Fibroblast of skin of abdomen (primary cell): ENCODE measurements around the gene STIM1. TPM values are rescaled to one million over a fixed set of nuclear protein-coding genes. Genes with fewer than 3 reads are reported as not detected.
A peak's percentile ranks its signal among the peaks of the same experiment; 100 is the strongest.
"Not testable (repeated sequence)": the region's sequence is repeated elsewhere in the genome, so short reads cannot be mapped to it uniquely, and the experiment has no call there.

Experiments used
- DNase-seq: peaks from one replicate; pipeline ENCODE4 v3.0.0-alpha.2; 2013
- polyA plus RNA-seq, 2 experiments: library from polyadenylated mRNA; unstranded; fragments of 120-200 nt; gene quantifications; one replicate each; pipeline ENCODE4 v1.2.1, GENCODE V29; 2013; ENCODE audit not compliant: insufficient read length in 2 of 2

STIM1 gene
- 23.0 TPM for polyA plus RNA-seq (2013, experiment 1 of 2; ENCODE audit: insufficient read length)
- 23.2 TPM for polyA plus RNA-seq (2013, experiment 2 of 2; ENCODE audit: insufficient read length)

DNA sequence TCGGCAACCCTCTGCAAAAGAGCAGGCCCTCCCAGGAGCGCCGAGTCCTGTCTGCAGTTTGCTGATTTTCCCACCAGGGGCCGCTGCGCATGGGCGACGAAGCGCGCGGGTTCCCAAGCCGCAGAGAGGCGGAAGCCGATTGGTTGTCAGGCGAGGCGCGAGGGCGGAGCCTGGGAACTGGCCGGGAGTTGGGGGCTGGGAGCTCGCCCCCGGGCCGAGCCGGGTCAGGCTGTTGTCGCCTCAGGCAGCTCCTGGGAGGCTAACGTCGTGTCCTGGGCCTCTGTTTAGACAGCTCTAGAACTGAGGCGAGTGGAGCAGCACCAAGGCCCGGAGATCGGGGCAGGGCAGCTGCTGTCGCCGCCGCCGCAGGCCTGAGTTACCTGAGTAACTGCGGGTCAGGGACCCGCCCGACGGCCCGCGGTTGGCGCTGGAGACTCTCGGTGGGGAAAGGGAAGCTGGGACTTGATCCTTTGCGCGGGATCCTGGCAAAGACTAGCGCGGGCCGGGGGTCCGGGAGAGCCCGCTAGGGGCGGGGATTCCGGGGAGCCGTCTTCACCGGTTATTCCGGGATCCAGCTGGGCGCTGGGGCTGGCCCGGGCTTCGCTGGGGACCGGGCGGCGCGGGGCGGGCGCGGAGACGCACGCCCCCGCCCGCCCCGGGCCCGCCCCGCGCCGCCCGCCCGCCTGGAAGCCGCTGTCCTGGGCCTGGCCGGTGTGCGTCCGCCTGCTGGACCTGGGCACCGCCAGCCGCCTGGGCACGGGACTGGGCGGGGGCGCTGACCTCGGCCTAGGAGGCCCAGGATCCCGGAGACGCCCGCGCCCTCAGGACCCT lies at the start of gene STIM1:
STIM1 (plus strand) TSS at position 688 of the 831 bp plus-strand sequence. CDS start 607 bp downstream, outside the sequence.
- peak; percentile 91 for DNase-seq

DNA sequence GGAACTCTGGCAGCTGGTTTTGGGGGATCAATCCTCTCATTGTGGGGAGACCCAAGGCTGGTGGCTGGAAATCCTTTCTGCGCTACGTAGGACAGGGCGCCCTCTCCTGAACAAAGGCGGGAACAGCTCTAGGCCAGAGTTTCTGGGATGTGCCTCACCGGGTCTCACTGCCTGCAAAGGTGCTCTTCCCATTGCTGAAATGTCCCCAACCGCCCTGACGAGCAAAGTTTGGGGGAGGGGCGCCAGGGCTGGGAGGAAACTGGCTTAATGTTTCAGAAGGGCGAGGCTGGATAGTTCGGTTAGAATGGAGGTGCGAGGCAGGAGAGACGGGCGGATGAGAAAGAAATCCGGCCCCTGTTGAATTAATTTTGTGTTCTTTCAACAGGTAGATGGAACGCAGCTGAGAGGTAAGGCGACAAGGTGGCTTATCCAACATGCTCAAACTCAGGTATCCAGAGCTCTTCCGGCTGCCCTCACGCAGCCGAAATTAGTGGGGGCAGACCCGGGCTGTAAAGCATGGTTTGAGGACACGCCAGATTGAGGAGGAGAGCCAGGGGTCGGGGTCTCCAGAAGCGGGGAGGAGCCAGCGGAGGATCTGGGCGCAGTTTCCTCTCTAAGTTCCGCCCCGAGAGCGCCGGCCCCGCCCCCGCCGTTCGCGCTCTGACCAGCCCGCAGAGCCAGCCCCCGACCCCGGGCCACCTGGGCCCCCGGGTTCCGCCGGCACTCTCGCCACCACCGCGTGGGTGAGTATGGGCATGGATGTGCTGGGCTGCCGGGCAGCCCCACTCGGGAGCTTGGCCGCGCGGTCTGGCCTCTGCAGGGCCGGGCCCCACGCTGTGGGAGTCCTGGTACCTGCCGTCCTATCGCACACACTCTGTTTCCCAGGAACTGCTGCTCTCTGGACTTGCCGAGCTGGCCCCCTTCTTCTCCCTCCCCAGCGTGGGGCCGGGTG lies 47.3 kb upstream of the STIM1 start, which contains the start of gene PGAP2:
PGAP2 (plus strand) TSS at position 652 of the 952 bp plus-strand sequence. CDS start 2,700 bp downstream, outside the sequence.
- peak; percentile 38 for DNase-seq

DNA sequence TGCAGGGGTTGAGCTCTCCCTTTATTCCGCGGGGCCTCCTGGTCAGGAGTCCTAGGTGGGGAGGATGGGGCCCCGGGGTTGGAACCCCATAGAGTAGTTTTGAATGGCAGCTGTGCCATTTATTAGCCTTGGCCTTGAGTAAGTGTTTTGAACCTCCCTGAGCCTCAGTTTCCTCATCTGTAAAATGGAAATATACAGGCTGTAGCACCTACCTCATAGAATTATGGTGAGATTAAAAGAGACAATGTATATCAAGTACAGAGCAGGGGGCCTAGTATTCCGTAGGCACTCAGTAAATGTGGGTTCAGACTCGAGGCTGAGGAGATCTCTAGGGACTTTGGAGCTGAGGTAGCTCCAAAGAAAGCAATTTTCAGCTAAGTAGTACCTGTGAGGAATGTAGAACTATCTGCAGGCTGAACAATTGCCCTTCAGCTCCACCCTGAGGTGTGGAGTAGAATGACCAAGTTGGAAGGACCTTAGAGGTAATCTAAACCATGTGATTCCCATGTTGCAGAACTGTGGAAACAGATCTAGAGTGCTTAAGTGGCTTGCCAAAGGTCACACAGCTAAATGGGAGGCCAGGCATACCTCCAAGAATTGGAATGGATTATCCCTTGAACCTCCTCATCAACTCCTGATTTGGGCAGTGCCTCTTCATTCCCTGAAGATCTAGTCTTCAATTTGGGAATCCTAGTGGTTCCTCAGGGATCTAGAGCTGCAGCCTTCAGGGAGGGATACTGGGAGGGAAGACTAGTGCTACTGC lies 46.4 kb upstream of the STIM1 start:
- peak; percentile 39 for DNase-seq

DNA sequence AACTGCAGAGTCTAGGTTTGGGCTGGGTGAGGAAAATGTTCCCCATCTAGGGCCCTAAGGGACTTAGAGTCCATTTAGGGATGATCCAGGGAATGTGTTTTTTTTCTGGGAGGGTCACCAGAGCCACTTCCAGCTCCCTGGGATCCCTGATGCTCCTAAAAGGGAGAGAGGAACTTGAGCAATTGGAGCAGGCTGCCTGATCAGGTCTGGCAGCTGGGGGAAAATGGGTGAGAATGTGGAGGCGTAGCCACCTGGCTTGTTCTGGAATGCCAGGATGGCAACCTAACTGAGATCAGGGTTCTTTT lies 45.9 kb upstream of the STIM1 start:
- DNase-seq = no peak

DNA sequence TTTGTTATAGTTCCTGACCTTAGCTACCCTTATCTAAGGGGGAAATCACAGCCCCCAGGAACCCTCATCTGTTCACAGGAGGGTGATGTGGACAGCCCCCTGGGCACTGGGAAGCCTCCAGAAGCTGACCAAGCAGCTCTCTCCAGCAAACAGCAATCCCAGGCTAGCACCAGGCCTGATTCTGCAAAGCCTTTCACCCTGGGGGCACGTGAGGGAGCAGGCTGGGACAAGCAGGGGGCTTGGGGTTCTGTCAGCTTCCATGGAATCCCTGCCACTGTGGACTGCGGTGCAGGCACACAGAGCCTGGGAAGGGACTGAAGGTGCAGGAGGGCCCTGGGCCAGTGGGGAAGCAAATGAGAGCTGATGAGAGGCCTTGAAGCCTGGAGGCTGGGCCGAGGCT lies 45.0 kb upstream of the STIM1 start:
- no peak for DNase-seq

DNA sequence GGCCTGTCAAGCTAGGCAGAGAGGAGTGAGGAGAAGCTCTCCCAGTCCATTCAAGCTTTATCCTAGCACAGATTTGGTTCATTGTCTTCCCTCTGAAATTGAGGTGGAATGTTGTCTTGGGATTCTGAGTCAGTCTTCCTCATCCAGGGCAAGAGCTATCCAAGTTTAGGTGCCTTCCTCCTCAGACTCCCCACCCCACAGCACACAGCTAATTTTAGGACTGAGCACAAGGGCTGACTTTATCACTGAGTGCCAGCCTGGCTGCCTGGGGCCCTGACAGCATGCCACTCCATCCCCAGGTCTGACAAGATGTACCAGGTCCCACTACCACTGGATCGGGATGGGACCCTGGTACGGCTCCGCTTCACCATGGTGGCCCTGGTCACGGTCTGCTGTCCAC lies 44.5 kb upstream of the STIM1 start:
- DNase-seq = no peak

DNA sequence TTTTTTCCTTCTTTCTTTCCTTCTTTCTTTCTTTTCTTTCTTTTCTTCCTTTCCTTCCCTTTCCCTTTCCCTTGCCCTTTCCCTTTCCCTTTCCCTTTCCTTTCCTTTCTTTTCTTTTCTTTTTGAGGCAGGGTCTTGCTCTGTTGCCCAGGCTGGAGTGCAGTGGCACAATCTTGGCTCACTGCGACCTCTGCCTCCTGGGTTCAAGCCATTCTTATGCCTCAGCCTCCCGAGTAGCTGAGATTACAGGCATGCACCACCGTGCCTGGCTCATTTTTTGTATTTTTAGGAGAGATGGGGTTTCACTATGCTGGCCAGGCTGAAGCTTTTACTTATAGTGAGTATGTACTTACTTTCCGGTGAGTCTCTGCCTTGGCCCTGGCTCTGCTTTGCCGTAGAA lies 40.6 kb upstream of the STIM1 start:
- DNase-seq = not testable (repeated sequence)

DNA sequence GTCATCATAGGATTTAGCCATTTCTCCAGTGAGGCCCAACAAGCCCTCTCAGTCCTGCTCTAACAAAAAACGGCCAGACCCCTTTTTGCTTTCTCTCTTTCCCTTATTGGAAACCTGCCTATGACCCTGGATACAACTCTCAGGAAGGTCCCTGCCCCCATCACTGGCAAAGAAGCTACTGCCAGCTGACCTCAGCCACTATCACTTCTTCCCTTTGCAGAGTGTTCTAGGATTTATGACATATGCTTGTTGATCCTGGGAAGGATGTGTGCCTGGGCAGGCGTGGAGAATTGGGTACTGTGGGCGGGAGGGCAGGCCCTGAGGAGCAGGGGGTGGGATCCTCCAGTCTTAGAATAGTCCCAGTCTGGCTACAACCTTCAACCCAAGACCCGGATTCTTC lies 39.6 kb upstream of the STIM1 start:
- DNase-seq = no peak

DNA sequence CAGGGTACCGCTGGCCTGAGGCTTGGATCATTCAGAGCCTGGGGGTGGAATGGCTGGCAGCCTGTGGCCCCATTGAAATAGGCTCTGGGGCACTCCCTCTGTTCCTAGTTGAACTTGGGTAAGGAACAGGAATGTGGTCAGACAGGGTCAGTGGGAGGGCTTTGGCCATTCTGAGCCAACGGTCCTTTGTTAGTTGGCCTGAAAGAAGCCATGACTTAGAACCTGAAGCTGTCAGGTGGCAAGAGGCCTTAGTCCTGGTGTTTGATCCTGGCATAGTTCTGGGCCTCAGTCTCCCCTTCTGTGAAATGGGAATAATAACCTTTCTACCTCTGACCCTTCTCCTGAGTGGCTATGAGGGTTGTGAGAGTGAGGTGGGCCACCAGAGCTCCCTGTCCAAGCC lies 38.8 kb upstream of the STIM1 start:
- no peak for DNase-seq

DNA sequence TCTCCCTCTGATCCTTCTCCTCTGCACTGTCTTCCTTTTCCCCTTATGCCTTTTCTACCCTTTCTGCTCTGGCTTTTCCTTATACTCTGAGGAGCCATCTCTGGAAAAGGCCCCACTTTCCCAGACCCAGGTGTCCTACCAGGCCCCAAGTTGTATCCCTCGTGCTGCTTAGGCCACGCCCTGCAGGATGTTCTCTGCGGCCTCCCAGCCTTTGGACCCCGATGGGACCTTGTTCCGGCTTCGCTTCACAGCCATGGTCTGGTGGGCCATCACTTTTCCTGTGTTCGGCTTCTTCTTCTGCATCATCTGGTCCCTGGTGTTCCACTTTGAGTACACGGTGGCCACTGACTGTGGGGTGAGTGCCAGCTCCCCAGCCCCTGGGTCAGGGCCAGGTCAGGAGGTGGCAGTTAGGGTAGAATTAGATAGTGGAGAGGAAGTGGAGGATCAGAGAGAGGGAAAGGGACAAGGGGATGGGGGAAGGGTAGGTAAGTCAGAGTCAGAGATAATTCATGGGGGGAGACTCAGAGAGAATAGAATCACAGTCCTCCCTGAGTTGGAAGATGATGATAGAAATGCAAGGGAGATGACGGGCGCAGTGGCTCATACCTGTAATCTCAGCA lies 38.2 kb upstream of the STIM1 start:
- no peak for DNase-seq

DNA sequence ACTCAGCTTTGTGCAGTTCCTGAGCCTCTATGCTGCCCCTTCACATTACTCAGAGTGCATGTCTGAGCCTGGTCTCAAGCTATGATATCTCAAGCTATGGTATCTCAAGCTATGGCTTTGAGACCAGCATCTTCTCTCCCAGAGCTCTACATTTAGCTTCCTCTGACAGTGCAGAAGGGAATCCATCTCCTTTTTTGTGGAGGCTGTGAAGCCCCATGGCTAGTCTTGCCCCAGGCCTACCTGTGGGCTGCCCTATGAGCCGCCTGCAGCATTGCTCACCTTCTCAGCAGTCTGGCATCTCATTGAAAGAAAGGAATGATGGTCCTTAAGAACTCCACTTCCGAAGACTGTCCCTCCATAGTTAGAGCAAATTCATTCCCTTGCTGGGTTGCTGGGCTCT lies 34.5 kb upstream of the STIM1 start:
- no peak for DNase-seq

DNA sequence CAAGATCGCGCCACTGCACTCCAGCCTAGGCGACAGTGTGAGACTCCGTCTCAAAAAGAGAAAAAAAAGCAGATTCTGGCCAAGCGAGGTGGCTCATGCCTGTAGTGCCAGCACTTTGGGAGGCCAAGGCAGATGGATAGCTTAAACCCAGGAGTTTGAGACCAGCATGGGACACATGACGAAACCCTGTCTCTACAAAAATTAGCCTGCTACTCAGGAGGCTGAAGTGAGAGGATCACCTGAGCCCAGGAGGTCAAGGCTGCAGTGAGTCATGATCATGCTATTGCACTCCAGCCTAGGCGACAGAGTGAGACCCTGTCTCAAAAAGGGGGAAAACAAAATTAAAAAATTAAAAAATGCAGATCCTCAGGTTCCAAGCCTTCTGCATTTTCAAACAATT lies 33.2 kb upstream of the STIM1 start:
- DNase-seq = no peak

DNA sequence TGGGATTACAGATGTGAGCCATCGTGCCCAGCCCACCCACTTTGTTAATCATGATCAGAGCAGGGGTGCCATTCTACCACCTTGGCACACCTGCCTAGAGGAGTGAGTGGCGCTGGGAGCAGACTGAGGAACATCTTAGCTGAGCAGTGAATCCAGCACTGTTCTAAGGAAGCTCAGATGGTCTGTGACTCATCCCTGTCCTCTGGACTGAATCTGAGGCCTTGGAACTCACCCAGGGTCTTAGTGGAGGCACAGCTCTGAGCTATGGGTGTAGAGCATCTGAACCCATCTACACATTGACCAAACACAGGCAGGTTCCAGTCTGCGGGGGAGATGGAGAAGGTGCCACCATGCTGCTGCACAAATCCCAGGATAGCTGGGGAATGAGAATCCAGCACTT lies 32.2 kb upstream of the STIM1 start:
- DNase-seq = peak; percentile 74

DNA sequence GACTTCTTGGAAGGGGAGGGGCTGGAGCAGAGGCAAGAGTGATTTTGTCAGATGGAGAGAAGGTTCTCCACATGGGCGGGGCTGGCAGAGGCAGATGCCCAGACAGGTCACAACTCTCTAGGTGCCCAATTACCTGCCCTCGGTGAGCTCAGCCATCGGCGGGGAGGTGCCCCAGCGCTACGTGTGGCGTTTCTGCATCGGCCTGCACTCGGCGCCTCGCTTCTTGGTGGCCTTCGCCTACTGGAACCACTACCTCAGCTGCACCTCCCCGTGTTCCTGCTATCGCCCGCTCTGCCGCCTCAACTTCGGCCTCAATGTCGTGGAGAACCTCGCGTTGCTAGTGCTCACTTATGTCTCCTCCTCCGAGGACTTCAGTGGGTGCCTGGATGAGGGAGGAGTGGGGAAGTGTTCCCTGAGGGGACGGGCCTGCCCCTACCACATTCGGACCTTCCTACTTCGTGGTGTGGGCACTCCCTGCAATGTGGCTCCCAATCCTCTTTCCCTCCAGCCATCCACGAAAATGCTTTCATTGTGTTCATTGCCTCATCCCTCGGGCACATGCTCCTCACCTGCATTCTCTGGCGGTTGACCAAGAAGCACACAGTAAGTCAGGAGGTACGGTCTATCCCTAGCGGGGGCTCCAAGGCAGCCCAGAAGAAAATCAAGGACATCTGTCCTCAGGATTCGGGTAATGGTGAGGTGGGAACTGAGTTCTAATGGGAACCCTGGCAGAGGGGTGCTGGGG lies 31.5 kb upstream of the STIM1 start:
- DNase-seq = no peak

DNA sequence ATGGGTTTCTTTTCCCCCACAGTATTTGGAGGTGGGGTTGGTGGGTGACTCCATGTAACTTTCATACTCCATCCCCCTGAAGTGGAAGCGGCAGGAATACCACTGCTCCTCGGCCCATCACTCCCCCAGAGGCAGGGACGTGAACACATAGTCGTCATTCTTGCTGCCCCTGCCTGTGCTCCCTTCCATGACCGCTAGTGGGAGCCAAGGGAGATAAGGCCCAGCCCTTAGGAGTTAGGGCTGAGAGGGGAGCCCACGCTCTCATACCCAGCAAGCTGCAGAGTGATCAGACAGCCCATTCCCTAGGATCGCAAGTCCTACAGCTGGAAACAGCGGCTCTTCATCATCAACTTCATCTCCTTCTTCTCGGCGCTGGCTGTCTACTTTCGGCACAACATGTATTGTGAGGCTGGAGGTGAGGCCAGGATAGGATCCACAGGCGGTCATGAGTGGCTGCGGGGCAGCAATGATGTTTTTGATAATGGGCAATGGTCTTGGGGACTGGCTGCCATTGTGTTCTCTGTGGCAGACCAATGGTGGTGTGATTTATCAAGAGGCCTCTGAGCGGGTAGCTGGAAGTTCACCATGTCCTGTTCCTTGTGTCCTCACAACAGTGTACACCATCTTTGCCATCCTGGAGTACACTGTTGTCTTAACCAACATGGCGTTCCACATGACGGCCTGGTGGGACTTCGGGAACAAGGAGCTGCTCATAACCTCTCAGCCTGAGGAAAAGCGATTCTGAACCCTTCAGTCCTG lies 30.6 kb upstream of the STIM1 start:
- peak; percentile 44 for DNase-seq

DNA sequence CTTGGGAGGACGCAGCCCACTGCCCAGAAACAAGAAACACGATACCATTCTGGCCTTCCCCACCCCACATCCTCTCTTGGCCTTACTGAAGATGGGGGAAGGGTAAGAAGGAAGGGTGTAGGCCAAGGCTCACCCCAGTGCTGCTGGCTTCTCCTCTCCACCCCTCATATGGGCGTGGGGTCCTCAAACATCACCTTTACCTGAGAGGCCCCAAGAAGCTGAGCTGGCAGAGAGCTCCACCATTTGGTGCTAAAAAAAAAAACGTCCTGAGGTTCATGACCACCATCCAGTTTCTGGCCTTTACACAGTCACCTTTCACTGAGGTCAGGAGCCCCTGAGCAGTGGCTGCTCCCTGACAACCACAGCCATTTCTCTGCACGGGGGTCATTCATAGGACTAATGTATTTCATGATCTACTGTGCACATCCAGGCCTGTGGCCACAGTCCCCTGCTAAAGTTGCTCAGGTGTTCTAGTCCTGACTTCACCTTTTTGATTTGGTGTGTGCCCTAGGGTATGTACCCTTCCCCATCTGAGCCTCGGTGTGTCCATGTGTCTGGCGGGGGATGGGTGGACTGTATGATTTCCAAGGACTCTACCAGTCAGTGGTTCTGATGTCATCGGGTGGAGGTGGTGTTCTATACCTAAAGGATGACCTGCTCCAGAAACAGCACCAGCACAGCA lies 29.9 kb upstream of the STIM1 start:
- no peak for DNase-seq

DNA sequence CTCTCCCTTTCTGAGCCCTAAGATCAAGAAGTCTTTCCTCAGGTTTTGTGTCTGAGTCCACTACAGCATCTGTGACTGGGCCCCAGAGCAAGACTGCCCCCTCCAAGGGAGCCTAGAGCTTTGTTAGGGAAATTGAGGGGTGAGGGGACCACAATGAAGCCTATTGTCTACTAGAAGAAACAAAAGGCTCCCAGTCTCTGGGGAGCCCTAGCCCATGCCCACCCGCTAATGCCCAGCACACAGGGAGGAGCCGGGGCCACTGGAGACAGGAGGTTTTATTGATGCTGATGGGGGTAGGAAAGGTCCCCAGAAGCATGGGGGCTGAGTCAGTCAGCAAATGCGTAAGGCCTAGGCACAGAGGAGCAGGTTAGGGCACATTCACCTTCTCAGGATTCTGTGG lies 28.7 kb upstream of the STIM1 start:
- DNase-seq = no peak

DNA sequence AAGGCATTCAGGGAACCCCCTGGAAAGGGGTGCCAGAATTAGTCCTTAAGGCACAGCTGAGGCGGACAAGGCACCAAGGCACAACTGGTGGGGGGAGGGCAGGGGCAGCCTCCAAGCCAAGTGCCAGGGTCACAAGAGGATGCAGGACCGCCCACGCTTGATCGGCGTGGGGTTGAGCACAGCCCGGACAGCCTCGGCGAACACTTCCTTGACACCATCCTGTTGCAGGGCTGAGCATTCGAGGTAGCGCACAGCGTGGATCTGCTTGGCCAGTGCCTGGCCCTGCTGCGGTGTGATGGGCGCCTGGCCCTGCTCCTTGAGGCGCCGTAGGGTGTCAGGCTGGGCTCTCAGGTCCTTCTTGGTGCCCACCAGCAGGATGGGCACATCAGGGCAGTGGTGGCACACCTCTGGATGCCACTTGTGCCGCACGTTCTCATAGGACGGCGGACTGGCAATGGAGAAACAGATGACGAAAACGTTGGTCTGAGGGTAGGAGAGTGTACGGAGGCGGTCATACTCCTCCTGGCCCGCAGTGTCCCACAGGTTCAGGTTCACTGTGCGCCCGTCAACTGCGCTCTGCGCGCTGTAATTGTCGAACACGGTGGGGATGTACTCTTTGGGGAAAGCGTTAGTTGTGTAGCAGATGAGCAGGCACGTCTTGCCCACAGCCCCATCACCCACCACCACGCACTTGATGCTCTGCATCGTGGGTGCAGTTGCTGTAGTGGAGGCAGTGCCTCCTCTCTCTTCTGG lies 27.9 kb upstream of the STIM1 start:
- no peak for DNase-seq

DNA sequence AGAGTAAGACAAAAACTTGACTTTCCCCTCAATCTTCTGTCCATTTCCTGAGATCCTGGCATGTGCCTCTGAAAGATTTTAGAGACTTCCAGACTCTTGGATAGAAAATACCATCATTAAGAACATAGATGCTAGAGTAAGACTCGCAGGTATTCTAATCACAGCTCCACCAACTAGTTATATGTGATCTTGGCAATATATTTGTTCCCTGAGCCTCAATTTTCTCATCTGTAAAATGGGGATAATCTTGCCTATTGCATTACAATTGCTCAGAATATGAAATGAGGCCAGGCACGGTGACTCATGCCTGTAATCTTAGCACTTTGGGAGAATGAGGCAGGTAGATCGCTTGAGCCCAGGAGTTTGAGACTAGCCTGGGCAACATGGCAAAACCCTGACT lies 25.4 kb upstream of the STIM1 start:
- no peak for DNase-seq
